ENCODE data around the gene ZNF101.

The ZNF101 gene

DNA sequence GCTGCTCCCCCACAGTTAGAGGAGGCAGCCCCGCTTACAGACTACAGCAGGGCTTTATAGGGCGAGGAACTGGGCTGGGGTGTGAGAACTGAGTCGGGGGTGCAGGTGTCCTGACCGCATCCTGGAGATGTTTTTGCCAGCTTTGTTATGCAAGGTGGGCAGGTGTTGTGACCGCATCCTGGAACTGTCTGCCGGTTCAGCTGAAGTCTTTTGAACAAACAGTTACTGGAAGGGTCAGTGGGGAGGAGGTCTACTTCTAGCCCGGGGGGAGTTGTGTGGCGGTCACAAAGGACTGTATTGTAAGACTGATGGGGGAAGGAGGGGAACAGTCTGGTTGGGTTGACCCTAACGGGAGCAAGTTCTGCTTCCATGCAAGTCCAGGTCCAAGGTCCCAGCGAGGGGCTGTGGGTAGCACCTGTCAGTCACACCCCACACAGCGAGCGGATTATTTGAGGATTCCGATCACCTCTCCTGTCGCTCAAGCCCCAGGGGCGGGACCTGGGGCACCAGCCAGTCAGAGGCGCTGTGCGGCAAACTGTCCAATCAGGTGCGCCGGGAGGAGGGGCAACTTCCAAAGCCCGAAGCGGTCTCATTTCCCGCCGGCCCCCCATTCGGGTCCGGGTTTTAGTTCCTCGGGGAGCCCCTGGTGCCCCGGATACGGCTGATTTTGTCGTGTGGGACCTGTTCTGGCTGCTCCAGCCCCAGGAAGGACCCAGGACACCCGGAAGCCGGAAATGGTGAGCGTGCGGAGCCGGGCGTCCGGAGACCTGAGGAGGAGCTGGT, at the start of gene ZNF101:
TSS of gene ZNF101 (plus strand) at position 610 of the 783 bp plus-strand sequence. CDS start at position 735, 125 bp downstream.
- DNase-seq (ENCODE audit: extremely low spot score, insufficient read length, low read depth): peak; percentile 80
- peak; percentile 96 for FAIRE-seq

DNA sequence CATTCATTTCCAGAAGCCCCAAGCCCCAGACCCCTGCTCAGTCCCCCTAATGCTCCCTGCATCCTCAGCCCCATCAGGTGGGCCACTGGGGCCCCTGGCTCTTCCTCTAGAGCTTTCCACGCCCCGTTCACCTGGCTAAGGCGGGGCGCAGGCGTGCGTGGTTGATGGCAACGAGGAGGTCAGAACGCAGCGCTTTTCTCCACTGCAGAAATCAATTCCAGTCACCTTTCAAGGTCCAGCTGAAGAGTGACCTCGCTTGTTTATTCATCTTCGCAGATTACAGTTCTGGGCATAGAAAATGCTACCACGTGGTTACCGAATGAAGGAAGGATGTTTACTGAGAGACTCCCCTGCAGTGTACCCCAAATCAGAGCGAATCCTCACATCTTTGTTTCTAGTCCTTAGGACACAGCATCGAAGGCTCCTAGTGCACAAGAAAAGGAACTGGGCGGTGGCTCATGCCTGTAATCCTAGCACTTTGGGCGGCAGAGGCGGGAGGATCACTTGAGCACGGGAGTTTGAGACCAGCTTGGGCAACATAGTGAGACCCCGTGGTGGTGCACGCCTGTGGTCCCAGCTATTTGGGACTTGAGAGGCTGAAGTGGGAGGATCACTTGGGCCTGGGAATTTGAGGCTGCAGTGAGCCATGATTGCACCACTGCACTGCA, 49.3 kb upstream of the ZNF101 start:
- DNase-seq (ENCODE audit: extremely low spot score, insufficient read length, low read depth) (no peak), FAIRE-seq (no peak)

GRCh38 chr19:19619849-19620210, 48.8 kb upstream of the ZNF101 start:
- no peak for FAIRE-seq
- no peak for DNase-seq (ENCODE audit: extremely low spot score, insufficient read length, low read depth)

DNA sequence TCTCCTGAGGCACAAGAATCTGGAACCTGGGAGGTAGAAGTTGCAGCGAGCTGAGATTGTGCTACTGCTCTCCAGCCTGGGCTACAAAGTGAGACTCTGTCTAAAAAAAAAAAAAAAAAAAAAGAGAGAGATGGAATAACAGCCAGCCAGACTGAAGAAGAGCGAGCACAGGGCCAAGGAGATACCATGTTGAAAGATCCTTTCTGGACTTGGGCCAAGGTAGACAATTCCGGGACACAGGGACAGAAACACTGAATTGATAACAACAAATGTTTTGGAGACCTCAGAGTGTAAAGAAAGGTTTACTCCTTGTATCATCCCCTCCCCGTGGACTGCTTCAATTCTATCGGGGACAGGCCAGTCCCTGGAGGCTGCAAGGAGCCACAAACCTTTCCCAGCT, 45.3 kb upstream of the ZNF101 start:
- DNase-seq (ENCODE audit: extremely low spot score, insufficient read length, low read depth) (no peak), FAIRE-seq (no peak)

GRCh38 chr19:19624032-19624570, 44.5 kb upstream of the ZNF101 start:
- FAIRE-seq (no peak), DNase-seq (ENCODE audit: extremely low spot score, insufficient read length, low read depth) (no peak)

GRCh38 chr19:19626516-19627472, 41.8 kb upstream of the ZNF101 start:
- DNase-seq (ENCODE audit: extremely low spot score, insufficient read length, low read depth) (no peak), FAIRE-seq (no peak)

DNA sequence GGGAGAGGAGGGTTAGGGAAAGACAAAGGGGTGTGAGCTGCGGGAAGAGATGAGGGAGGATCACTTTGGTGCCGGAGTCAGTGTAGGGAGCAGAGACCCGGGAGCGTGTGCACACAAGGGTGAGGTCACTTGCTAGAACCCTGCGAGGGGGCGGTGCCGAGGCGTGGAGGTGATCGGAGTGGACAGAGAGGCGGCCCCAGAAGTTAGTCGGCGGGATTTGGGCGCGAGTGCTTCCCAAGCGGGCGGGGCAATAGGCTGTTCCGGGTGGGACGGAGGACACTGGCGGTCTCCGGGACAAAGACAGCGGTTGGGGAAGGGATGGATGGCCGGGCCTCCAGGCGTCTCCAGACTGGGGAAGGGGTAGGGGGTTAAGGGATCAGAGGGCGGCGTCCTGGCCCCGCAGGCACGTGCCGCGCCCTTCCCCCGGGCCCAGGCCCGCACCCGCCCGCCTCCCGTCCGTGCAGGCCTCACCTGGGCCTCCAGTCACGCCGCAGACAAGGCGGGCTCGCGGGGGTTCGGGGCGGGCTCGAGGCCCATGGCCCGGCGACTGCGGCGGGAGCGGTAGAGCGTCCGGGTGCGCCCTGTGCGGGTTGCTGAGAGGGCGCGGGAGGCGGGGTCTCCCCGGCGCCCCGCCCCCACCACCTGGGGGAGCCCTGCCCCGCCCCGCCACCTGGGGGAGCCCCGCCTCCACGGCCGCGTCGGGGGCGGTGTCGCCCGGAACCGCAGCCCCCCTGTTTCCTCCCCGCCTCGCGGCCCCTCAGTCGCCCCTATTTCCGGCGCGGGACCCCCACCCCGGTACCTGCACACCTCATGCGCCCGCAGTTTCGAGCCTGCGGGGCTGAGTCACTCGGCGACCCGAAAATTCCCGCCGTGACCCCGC, 40.8 kb upstream of the ZNF101 start, which contains the start of gene LPAR2:
TSS of gene LPAR2 (minus strand) at position 600 of the 880 bp plus-strand sequence. CDS start 945 bp downstream, outside the sequence.
- peak; percentile 87 for DNase-seq (ENCODE audit: extremely low spot score, insufficient read length, low read depth)
- peak; percentile 15 for FAIRE-seq

DNA sequence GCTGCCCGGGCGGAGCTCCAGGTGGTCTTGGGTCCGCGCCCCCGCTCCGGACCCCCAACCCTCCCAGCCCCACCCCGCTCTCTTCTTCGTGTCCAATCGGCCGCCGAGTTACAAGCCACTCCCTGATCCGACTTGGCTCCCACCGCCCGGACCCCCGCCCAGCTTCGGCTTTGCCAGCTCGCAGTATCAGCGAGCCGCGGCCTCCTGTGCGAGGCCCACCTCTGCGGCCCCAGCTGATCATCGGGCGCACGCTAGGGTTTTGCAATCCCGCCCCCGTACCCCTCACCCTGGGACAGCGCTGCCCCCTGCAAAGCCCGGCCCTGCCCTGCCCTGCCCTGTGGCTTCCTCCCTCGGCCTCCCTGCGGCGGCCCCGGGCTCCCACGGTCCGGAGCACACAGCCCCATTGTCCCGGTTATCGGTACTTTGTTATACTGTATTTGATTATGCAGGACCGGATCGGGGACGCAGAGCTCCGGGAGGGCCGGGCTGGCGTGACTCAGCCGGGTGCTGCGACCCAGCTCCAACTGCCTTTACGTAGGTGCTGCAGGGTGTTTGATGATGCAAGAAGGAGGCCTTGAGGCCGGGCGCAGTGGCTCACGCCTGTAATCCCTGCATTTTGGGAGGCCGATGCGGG, 40.0 kb upstream of the ZNF101 start:
- DNase-seq (ENCODE audit: extremely low spot score, insufficient read length, low read depth): peak; percentile 15
- no peak for FAIRE-seq

DNA sequence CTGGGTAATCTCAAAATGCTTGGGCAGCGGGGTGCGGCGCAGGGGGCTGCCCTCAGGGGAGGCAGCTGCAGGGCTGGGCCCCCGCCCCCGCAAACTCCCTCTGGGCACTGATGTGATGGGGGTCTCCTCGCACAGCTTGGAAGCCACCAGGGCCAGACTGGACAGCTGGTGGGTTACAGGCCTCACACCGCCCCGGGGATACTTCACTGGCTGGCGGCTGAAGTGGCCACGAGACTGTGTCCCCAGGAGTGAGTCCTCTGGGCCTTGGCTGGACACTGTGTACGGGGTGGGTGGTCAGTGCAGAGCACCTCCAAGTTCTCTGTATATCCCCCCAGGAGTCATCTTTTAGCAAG, 38.6 kb upstream of the ZNF101 start:
- FAIRE-seq: no peak

DNA sequence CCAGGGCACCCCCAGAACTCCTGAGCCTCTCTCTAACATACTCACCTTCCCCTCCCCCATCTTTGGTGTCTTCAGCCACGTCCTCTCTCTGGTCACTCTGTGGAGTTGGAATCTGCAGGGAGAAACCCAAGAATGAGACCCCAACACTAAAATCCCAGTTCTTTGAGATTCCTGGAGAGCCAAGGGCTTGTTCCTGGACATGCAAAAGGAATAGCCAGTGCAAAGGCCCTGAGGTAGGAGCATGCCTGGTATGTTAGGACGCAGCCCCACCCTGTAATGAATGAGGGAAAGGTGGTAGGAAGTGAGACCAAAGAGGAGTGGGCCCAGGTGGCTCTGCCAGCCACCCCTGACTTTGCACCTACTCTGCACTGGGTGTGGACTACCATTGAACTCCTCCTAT, 38.2 kb upstream of the ZNF101 start:
- no peak for FAIRE-seq
- DNase-seq (ENCODE audit: extremely low spot score, insufficient read length, low read depth): no peak

More for the DNA sequence above, 38.6 kb upstream of the ZNF101 start:
- no peak for DNase-seq (ENCODE audit: extremely low spot score, insufficient read length, low read depth)

DNA sequence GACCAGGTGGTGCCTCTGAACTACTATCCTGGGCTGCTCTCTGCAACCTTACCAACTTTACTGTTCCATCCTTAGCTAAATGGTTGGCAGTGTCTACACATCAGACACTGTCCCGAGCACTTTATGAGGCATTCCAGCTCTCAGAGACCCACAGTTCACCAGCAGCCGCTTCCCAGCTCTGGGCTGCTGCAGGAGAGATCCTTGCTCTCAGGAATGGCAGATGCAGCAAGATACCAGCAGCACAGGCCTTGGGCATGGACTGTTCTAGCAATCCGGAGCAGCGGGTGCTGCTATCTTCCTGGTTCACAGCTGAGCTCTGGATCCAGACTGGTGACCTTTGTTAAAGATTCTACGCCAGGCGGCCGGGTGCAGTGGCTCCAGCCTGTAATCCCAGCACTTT, 37.3 kb upstream of the ZNF101 start:
- DNase-seq (ENCODE audit: extremely low spot score, insufficient read length, low read depth) (no peak), FAIRE-seq (no peak)

DNA sequence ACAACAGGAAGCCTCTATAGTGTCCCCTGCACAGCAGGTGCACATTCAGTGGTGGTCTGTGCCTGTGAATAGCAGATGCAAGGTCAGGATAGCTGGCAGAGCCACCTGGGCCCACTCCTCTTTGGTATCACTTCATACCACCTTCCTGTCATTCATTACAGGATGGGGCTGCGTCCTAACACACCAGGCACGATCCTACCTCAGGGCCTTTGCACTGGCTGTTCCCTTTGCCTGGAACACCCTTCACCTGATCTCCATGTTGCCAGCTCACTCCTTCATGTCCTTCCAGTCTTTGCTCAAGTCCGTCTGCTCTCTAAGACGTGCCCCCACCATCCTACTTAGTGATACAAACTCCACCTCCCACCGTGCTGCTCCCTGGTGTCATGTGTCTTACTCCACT, 36.0 kb upstream of the ZNF101 start:
- FAIRE-seq (no peak), DNase-seq (ENCODE audit: extremely low spot score, insufficient read length, low read depth) (no peak)

DNA sequence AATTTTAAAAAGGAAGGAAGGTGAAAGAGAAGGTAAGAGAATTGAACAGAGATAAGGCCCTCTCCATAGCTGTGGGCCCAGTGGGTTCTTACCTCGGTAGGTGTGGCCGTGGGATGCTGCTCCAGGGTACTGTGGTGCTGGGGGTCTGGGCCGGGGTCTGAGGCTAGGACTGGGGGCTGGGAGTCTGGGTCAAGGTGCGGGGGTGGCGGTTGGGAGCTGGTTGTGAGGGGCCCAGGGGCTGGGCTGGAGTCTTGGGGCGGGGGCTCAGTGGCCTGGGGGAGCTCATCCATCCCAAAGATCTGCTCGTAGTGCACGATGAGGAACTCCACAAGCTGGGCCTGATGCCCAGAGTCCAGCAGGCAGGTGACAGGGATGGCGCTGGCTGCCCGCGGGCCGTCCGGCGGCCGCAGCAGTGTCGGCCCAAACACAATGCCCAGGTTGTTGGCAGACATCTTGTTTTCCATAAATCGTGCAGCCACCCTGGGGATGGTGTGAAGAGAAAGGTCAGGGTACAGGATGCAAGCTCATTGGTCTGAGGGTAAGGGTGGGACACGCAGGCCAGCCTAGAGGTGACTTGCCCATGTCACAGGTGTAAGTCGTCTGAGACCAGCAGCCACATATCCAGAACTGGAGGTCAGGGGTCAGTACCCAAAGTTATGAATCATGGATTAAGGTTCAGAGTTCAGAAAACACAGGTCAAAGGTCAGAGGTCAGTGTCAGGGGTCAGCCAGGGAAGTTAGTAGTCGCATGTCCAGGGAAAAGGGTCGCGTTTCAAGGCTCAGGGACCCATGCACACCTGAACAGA, 34.7 kb upstream of the ZNF101 start:
- FAIRE-seq (no peak), DNase-seq (ENCODE audit: extremely low spot score, insufficient read length, low read depth) (no peak)

DNA sequence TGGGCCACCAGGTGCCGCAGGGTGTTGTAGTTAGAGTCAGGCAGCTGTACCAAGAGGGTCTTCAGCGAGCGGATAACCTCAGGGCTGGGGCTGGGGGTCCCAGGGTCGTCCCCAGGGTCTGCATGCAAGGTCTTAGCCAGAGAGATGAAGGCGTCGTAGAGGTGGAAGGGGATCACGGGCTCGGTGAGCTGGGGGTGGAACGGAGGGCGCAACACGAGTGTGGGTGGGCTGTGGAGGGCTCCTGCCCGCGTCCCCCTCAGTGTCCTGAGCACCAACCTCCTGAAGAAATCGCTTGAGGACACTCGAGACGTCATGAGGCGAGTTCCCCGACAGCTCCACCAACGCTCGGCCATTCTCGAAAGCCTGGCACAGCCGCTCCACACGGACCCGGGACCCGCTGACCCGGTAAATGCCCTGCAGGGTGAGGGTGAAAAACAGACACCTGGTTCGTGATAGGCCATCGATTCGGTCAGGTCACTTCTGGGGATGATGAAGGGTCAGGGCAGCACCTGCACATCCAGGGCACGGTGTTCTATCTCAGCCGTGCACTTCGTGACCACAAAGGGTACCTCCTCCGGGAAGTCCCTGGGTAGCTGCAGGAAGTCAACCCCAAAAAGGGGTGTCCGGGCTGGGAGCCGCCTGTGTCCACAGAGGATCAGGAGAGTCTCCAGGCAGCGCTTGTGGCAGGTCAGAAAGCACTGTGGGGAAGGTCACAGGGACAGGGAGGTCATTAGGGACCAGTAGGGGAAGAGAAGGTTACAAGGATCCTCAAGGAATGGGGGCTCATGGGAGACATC, 33.9 kb upstream of the ZNF101 start:
- DNase-seq (ENCODE audit: extremely low spot score, insufficient read length, low read depth): no peak
- no peak for FAIRE-seq

DNA sequence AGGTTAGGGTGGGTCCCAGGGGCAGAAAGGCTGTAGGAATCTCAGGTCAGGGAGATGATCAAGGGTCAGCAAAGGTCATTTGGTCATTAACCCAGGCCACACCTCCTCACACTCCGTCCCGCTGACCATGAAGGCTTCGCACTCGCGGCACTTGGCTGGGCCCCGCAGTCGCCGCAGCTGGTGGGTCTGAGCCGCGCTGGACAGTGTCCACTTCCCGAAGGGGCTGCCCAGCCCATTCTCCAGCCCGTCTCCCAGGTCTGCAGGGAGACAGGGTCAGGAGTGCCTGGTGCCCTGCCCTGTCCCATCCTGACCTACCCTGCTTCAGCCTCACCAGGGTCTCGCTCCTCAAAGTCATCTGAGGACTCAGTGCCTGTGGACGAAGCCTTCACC, 33.3 kb upstream of the ZNF101 start:
- FAIRE-seq: no peak

GRCh38 chr19:19636573-19637185, 32.0 kb upstream of the ZNF101 start:
- no peak for FAIRE-seq
- no peak for DNase-seq (ENCODE audit: extremely low spot score, insufficient read length, low read depth)

More for the DNA sequence above, 33.3 kb upstream of the ZNF101 start:
- no peak for DNase-seq (ENCODE audit: extremely low spot score, insufficient read length, low read depth)

DNA sequence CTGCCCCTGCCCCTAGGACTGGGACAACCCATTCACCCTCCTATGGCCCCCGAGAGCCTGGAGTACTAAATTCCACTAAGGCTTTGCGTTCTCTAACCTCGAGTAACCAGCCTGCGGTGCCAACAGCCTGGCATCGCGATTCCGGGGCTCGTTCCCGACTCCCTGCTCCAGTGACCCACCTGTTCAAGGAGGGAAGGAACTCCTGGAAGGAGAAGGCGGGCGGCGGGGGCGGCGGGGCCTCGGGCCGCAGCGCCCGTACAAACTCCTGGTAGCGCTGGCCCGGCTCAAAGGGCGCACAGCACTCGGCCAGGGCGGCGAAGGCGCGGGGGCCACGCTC, 31.5 kb upstream of the ZNF101 start:
- DNase-seq (ENCODE audit: extremely low spot score, insufficient read length, low read depth): no peak
- no peak for FAIRE-seq
